Measurements from ENCODE around the gene TMEFF1.
"Not testable (repeated sequence)": the region's sequence is repeated elsewhere in the genome, so short reads cannot be mapped to it uniquely, and the experiment has no call there.

Gene TMEFF1

GRCh38 chr9:100437860-100438805 lies 34.8 kb upstream of the TMEFF1 start:
- Histone ChIP-seq H3K27me3 (ENCODE audit: control insufficient read depth, insufficient read depth, low read length) (no peaks in the 10 kb centered on the region), H3K9ac (ENCODE audit: low read depth, low read length) (no peak overlapping the region), H3K4me3 (ENCODE audit: low read depth, low read length) (no peak overlapping the region), H3K4me1 (ENCODE audit: control insufficient read depth, insufficient read depth, low read length) (no peaks in the 10 kb centered on the region), H3K36me3 (ENCODE audit: control insufficient read depth, insufficient read depth, low read length) (no peaks in the 10 kb centered on the region), H3K9me3 (ENCODE audit: control insufficient read depth, insufficient read depth, low read length) (no peaks in the 10 kb centered on the region)

DNA sequence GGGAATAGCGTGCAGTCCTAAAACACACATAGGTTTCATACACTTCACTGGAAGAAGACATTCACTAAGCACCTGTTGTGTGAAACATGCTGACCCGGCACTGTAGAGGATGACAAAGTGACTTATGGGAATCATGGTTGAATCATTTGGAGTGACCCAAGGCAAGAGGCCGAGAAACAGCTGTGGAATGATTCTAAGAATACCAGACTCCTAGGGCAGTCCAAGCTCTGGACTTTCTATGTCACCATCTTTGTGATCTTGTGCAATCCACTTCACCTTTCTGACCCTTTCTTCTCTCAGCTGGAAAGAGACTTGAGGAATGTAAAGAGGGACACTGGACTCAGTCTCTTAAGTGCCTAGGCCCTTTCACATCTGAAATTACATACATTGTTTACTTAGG lies 32.9 kb upstream of the TMEFF1 start:
- H3K4me1 ChIP-seq (ENCODE audit: control insufficient read depth, insufficient read depth, low read length): no peaks in the 10 kb centered on the region
- H3K9me3 ChIP-seq (ENCODE audit: control insufficient read depth, insufficient read depth, low read length): no peaks in the 10 kb centered on the region
- H3K36me3 ChIP-seq (ENCODE audit: control insufficient read depth, insufficient read depth, low read length): no peaks in the 10 kb centered on the region
- H3K27me3 ChIP-seq (ENCODE audit: control insufficient read depth, insufficient read depth, low read length): no peaks in the 10 kb centered on the region
- H3K9ac ChIP-seq (ENCODE audit: low read depth, low read length): no peak overlapping the region
- no peak overlapping the region for H3K4me3 ChIP-seq (ENCODE audit: low read depth, low read length)

- not testable (repeated sequence) for H3K27me3 ChIP-seq (ENCODE audit: control insufficient read depth, insufficient read depth, low read length); H3K36me3 ChIP-seq (ENCODE audit: control insufficient read depth, insufficient read depth, low read length); H3K9ac ChIP-seq (ENCODE audit: low read depth, low read length); H3K4me3 ChIP-seq (ENCODE audit: low read depth, low read length); H3K4me1 ChIP-seq (ENCODE audit: control insufficient read depth, insufficient read depth, low read length); H3K9me3 ChIP-seq (ENCODE audit: control insufficient read depth, insufficient read depth, low read length)
These were observed 32.5 kb upstream of the TMEFF1 start for GRCh38 chr9:100440487-100440886.

DNA sequence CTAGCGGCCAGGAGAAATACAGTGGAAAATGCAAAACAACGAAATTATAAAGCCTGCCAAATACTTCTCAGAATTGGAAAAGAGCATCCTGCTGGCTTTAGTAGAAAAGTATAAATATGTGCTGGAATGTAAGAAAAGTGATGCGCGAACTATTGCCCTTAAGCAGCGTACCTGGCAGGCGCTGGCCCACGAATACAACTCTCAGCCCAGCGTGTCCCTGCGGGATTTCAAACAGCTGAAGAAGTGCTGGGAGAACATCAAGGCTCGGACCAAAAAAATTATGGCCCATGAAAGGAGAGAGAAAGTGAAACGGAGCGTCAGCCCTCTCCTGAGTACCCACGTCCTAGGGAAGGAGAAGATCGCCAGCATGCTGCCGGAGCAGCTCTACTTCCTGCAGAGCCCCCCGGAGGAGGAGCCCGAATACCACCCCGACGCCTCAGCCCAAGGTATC lies 31.0 kb upstream of the TMEFF1 start:
- Histone ChIP-seq H3K4me3 (ENCODE audit: low read depth, low read length) (no peak overlapping the region), H3K9ac (ENCODE audit: low read depth, low read length) (no peak overlapping the region), H3K36me3 (ENCODE audit: control insufficient read depth, insufficient read depth, low read length) (no peaks in the 10 kb centered on the region), H3K4me1 (ENCODE audit: control insufficient read depth, insufficient read depth, low read length) (peaks cover 1% of the 10 kb centered on the region), H3K27me3 (ENCODE audit: control insufficient read depth, insufficient read depth, low read length) (no peaks in the 10 kb centered on the region), H3K9me3 (ENCODE audit: control insufficient read depth, insufficient read depth, low read length) (no peaks in the 10 kb centered on the region)

- no peak overlapping the region for H3K4me3 ChIP-seq (ENCODE audit: low read depth, low read length)
- H3K36me3 ChIP-seq (ENCODE audit: control insufficient read depth, insufficient read depth, low read length): no peaks in the 10 kb centered on the region
- no peaks in the 10 kb centered on the region for H3K9me3 ChIP-seq (ENCODE audit: control insufficient read depth, insufficient read depth, low read length)
- H3K27me3 ChIP-seq (ENCODE audit: control insufficient read depth, insufficient read depth, low read length): no peaks in the 10 kb centered on the region
- no peak overlapping the region for H3K9ac ChIP-seq (ENCODE audit: low read depth, low read length)
- H3K4me1 ChIP-seq (ENCODE audit: control insufficient read depth, insufficient read depth, low read length): peaks cover 3% of the 10 kb centered on the region
These were observed 28.9 kb upstream of the TMEFF1 start for GRCh38 chr9:100443781-100444768.

DNA sequence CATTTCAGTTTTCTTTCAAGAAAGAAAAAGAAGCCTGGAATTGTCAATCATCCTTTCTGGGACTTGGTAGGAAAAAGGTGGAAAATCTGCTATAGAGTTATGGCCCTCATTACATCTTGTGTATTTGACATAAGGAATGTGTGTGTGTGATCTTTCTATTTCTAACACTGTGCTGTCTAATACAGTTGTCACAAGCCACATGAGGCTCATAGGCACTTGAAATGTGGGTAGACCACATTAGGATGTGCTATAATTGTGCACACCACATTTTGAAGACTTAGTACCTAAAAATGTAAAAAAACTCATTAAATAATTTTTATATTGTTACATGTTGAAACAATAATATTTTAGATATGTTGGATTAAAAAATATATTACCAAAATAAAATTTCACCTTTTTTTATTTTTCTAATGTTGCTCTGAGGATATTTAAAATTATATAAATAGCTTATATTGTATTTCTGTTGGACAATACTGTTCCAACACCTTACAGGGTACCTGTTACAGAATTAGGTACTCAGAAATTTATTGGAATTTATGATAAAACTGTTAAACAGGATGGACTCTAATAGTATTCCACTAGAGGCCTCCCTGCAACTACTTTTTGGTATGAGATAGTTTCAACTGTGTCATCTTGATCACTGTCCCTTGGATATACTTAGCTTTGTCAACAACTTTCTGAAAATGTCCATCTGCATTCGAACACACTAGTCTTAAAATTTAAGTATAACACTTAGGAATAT lies 27.6 kb upstream of the TMEFF1 start:
- Histone ChIP-seq H3K27me3 (ENCODE audit: control insufficient read depth, insufficient read depth, low read length) (no peaks in the 10 kb centered on the region), H3K9ac (ENCODE audit: low read depth, low read length) (no peak overlapping the region), H3K36me3 (ENCODE audit: control insufficient read depth, insufficient read depth, low read length) (no peaks in the 10 kb centered on the region), H3K9me3 (ENCODE audit: control insufficient read depth, insufficient read depth, low read length) (no peaks in the 10 kb centered on the region), H3K4me1 (ENCODE audit: control insufficient read depth, insufficient read depth, low read length) (peaks cover 3% of the 10 kb centered on the region), H3K4me3 (ENCODE audit: low read depth, low read length) (no peak overlapping the region)

GRCh38 chr9:100445903-100446549 lies 26.9 kb upstream of the TMEFF1 start:
- Histone ChIP-seq H3K4me3 (ENCODE audit: low read depth, low read length) (no peak overlapping the region), H3K4me1 (ENCODE audit: control insufficient read depth, insufficient read depth, low read length) (peaks cover 3% of the 10 kb centered on the region), H3K27me3 (ENCODE audit: control insufficient read depth, insufficient read depth, low read length) (no peaks in the 10 kb centered on the region), H3K36me3 (ENCODE audit: control insufficient read depth, insufficient read depth, low read length) (no peaks in the 10 kb centered on the region), H3K9me3 (ENCODE audit: control insufficient read depth, insufficient read depth, low read length) (no peaks in the 10 kb centered on the region), H3K9ac (ENCODE audit: low read depth, low read length) (no peak overlapping the region)

- H3K4me1 ChIP-seq (ENCODE audit: control insufficient read depth, insufficient read depth, low read length): peaks cover 3% of the 10 kb centered on the region
- no peak overlapping the region for H3K4me3 ChIP-seq (ENCODE audit: low read depth, low read length)
- peak overlapping the region; percentile 13 for H3K9ac ChIP-seq (ENCODE audit: low read depth, low read length)
- H3K27me3 ChIP-seq (ENCODE audit: control insufficient read depth, insufficient read depth, low read length): no peaks in the 10 kb centered on the region
- no peaks in the 10 kb centered on the region for H3K9me3 ChIP-seq (ENCODE audit: control insufficient read depth, insufficient read depth, low read length)
- H3K36me3 ChIP-seq (ENCODE audit: control insufficient read depth, insufficient read depth, low read length): no peaks in the 10 kb centered on the region
These were observed 25.9 kb upstream of the TMEFF1 start for GRCh38 chr9:100447041-100447440.

DNA sequence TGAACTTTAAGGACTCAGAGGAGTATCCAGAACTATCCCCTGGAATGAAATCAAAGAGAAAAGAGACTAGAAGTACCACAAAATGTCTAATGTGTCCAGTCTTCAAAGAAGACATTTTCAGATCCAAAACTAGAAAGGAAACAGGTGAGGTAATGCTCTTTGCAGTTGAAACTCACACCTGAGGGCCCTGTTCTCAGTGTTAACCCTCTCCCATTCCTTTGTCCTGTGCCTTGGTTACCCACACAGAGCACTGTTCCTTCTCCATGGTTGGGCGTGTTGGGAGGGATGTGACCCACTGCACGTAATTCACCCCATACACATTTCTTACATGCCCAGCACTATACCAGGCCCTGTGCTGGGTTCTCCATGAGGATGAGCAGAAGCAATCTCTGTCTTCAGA lies 24.7 kb upstream of the TMEFF1 start:
- no peaks in the 10 kb centered on the region for H3K36me3 ChIP-seq (ENCODE audit: control insufficient read depth, insufficient read depth, low read length)
- H3K9me3 ChIP-seq (ENCODE audit: control insufficient read depth, insufficient read depth, low read length): no peaks in the 10 kb centered on the region
- no peak overlapping the region for H3K4me3 ChIP-seq (ENCODE audit: low read depth, low read length)
- no peaks in the 10 kb centered on the region for H3K27me3 ChIP-seq (ENCODE audit: control insufficient read depth, insufficient read depth, low read length)
- H3K9ac ChIP-seq (ENCODE audit: low read depth, low read length): no peak overlapping the region
- H3K4me1 ChIP-seq (ENCODE audit: control insufficient read depth, insufficient read depth, low read length): peaks cover 3% of the 10 kb centered on the region

- Histone ChIP-seq H3K4me1 (ENCODE audit: control insufficient read depth, insufficient read depth, low read length) (peaks cover 3% of the 10 kb centered on the region), H3K9ac (ENCODE audit: low read depth, low read length) (no peak overlapping the region), H3K36me3 (ENCODE audit: control insufficient read depth, insufficient read depth, low read length) (no peaks in the 10 kb centered on the region), H3K9me3 (ENCODE audit: control insufficient read depth, insufficient read depth, low read length) (no peaks in the 10 kb centered on the region), H3K27me3 (ENCODE audit: control insufficient read depth, insufficient read depth, low read length) (no peaks in the 10 kb centered on the region), H3K4me3 (ENCODE audit: low read depth, low read length) (no peak overlapping the region)
These were observed 23.5 kb upstream of the TMEFF1 start for GRCh38 chr9:100449420-100449819.

DNA sequence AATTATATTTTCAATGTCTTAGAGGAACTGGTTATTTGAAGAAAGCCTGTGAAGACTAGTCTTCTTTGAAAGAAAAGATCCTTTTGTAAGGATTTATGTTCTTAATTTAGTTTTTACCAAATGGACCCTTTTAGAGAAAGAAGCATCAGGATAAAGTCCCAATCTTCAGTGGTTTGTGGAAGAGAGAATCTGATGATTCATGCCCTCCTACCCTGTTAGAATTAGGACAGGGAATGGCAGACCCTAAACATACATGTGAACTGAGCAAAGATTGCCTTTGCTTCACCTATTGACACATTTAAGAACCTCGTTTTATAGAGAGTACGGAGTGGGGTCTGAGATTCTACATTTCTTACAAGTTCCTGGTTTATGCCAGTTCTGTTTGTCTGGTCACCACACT lies 20.1 kb upstream of the TMEFF1 start:
- H3K4me1 ChIP-seq (ENCODE audit: control insufficient read depth, insufficient read depth, low read length): no peaks in the 10 kb centered on the region
- no peaks in the 10 kb centered on the region for H3K9me3 ChIP-seq (ENCODE audit: control insufficient read depth, insufficient read depth, low read length)
- no peaks in the 10 kb centered on the region for H3K36me3 ChIP-seq (ENCODE audit: control insufficient read depth, insufficient read depth, low read length)
- H3K27me3 ChIP-seq (ENCODE audit: control insufficient read depth, insufficient read depth, low read length): no peaks in the 10 kb centered on the region
- H3K4me3 ChIP-seq (ENCODE audit: low read depth, low read length): no peak overlapping the region
- no peak overlapping the region for H3K9ac ChIP-seq (ENCODE audit: low read depth, low read length)

Measured in iPS-15b (cell line).